GM21723 (cell line): Measurements from ENCODE around the gene EIF1AY.
"Not testable (repeated sequence)": the region's sequence is repeated elsewhere in the genome, so short reads cannot be mapped to it uniquely, and the experiment has no call there.

Experiments
- ATAC-seq: cut with Tn5 transposase; IDR thresholded peaks from one replicate; pipeline ENCODE4 v1.9.1; 2021; ENCODE audit warnings: mild to moderate bottlenecking, moderate library complexity; ENCODE audit not compliant: unreplicated experiment

Gene EIF1AY, protein sequence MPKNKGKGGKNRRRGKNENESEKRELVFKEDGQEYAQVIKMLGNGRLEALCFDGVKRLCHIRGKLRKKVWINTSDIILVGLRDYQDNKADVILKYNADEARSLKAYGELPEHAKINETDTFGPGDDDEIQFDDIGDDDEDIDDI

DNA sequence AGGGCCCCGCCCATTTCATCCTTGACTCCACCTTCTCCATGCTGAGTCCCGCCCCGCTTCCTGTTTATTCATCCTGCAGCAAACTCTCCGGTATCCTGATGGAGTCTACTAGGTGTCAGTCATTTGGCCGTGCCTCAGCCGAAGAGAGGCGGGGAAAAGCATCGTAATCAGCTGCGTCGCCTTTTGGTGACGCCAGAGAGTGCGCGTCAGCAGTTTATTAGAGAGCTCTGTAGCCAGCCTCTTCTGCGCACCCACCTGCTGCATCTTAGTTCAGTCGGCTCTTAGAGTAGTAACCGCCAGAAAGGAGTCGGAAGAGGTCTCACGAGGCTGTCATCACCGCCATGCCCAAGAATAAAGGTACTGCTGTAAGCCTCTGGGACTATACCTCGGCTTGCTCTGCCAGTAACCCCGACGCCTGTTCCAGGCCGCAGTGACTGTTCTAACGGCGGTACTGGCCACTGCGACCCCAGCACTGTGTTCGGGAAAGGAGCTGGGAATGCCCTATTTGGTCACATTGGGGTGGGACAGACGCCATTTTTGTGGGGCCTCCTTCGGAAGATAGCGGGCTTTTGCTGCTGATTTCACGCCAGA is at the start of gene EIF1AY:
Gene EIF1AY (plus strand): TSS at position 246 of the 591 bp plus-strand sequence. CDS start 96 bp downstream, at position 342.
- no peak for ATAC-seq

DNA sequence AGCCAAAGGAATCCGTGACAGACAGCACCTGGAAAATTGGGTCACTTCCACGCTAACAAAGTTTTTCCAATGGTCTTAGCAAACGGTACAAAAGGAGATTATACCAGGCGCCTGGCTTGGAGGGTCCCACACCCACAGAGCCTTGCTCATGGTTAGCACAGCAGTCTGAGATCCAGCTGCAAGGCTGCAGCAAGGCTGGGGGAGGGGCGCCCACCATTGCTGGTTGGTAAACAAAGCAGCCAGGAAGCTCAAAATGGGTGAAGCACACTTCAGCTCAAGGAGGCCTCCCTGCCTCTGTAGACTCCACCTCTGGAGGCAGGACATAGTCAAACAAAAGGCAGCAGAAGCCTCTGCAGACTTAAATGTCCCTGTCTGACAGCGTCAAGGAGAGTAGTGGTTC is 47.1 kb upstream of the EIF1AY start:
- ATAC-seq: no peak

DNA sequence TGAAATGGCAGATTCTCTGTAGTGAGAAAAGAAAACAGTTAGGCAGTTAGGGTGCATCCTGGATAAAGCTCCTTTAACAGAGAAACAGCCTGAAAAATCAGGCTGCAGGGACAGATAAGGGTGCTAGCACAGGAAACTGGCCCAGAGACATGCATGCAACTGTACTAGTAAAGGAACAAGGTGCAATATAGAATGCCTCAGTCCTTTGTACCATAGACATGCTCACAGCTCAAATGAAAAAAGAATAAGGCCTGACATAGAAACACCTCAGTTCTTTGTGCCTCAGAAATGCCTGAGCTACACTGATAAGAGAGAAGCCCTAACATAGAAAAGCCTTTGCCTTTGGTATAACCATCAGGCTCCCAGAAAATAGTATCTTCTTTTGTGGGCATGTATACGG is 37.4 kb upstream of the EIF1AY start:
- no peak for ATAC-seq

DNA sequence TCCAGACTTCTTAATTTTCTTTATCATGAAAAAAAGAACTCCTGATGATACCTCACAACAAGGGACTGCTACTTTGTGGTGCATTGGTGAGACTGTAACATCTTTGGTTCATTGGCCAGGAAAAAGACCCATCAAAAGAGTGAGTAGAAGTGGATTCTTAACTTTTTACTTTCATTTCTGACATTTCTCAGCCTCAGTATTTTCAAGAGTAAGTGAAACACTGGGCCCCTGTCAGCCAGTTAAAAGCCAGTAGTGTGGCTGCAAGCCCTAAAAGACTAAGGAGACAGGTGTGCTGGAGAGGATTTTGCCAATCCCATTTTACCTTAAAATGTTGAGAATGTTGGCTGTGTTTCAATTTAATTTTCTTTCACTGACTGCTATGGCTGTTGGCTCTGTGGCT is 36.6 kb upstream of the EIF1AY start:
- ATAC-seq: no peak

DNA sequence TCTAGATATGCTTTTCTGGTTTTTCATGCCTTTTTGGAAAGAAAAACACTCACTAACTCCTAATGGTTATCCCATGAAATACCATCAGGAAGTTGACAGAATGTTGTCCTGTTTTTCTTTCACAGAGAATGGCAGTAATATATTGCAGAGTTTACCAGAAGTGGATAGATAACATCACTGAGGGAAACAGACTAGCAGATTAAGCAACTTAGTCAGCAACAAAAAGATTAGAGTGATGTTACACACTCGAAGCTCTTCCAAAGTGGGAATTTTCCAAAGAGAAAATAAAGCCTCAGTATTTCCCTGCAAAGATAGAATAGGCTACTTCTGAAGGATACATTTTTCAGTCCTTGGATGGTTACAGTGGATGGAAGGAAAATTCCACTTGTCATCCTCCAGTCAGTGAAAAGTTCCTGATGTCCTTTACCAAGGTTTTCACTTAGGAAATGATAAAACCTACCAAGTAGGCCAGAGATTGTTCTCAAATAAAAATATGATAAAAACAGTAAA is 31.1 kb upstream of the EIF1AY start:
- ATAC-seq: no peak

DNA sequence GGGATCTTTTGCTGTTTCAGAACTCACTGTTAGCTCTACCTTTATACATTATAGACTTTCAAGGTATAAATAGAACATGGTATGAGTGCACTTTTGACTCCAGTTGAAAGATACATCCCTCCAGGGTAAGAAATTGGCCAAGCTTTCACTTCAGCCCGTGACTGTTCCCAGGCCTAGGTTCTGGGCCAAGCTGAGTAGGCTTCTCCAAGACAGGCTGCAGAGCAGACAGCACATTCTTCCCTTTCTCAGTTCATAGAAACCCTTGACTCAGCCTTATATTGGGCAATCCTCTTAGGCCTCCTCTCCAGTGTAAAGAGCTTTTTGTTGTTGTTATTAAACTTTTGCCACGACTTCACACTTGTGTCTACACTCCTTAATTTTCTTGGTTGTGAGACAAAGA is 29.5 kb upstream of the EIF1AY start:
- ATAC-seq: no peak

DNA sequence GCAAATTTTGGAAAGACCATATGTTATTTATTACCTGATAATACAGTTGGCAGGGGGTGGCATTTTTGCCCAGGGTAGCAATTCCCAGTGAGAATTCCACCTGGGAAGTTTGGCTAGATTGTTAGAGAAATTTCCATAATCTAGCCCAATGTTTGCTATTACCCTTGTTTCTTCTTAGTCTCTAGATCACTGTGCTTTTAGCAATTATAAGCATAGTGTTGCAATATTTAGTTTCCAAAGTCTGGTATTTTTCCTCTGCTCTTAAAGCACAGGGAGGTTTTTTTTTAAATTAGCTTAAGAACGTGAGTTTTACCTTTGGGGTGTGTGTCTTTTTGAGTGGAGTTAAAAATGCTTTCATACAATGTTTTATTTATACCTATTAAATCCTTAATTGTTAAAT is 26.3 kb upstream of the EIF1AY start:
- no peak for ATAC-seq

DNA sequence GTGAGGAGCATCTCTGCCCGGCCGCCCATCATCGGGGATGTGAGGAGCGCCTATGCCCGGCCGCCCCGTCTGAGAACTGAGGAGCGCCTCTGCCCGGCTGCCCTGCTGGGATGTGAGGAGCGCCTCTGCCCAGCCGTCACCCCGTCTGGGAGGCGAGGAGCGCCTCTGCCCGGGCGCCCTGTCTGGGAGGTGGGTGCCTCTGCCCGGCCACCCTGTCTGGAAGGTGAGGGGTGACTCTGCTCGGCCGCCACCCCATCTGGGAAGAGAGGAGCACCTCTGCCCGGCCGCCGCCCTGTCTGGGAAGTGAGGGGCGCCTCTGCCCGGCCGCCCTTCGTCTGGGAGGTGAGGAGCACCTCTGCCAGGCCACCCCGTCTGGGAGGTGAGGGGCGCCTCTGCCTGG is 23.7 kb upstream of the EIF1AY start:
- no peak for ATAC-seq

DNA sequence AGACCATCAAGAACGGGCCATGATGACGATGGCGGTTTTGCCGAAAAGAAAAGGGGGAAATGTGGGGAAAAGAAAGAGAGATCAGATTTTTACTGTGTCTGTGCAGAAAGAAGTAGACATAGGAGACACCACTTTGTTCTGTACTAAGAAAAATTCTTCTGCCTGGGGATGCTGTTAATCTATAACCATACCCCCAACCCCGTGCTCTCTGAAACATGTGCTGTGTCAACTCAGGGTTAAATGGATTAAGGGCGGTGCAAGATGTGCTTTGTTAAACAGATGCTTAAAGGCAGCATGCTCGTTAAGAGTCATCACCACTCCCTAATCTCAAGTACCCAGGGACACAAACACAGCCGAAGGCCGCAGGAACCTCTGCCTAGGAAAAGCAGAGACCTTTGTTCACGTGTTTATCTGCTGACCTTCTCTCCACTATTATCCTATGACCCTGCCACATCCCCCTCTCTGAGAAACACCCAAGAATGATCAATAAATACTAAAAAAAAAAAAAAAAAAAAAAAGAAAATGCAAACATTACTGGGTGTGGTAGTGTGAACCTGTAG is 22.7 kb upstream of the EIF1AY start:
- ATAC-seq: not testable (repeated sequence)

DNA sequence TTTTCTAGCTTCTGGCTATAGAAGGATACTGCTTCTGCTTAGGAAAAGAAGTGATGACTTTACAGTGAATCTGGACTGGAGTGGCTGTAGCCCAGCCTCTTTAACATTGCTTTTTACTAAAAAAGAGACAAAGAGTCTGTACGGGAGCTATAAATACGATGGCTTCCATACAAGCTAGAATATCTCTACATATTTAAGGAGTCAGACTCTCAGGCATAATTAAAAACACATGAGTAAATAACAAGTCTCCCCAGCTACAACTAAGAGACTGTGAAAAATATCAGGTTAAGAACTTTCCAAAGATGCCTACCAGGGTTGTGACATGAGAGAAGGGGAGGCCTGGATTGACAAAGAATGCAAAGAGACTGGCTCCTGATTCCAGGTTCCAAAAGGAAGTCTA is 19.8 kb upstream of the EIF1AY start:
- no peak for ATAC-seq

DNA sequence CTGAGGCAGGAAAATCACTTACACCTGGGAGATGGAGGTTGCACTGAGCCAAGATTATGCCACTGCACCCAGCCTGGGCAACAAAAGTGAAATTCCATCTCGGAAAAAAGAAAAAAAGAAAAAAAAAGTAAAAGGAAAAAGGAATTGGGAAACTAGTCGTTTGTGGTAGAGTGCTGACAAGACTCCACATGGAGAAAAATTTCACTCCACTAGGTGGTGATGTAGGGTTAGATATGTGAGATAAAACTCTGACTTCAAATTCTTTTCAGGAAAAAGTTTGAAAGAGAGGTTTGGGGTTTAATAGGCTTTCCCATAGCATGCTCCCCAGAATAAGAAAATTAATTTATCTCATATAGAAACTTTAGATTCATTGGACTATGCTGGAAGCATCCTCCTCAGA is 16.9 kb upstream of the EIF1AY start:
- no peak for ATAC-seq

DNA sequence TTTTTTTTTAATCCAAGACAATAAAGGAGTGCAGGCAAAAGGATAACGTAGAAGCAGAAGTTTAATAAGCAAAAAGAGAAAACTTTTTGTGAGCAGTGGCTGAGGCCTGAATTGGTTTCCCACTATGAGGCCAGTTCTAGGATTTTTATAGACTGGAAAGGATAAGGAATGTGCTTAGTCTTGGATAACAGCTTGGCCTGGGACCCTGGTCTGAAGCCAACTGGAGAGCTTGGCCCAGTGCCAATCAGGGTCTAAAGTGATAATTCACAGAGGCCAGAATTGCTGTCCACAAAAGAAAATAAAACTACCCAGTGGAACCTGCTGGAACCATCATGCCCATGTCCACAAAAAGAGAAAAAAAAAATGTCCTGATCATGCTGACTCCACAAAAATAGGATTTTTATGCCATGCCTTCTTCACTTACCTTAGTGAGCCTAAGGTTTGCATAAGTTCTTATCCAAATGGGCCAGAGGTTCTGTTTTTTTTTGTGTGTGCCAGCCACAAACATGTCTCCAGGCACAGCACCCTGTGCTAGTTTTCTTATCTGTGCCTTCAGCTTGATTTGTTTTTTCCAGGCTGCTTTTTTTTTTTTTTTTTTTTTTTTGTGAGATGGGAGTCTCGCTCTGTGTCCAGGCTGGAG is 15.6 kb upstream of the EIF1AY start:
- ATAC-seq: no peak

DNA sequence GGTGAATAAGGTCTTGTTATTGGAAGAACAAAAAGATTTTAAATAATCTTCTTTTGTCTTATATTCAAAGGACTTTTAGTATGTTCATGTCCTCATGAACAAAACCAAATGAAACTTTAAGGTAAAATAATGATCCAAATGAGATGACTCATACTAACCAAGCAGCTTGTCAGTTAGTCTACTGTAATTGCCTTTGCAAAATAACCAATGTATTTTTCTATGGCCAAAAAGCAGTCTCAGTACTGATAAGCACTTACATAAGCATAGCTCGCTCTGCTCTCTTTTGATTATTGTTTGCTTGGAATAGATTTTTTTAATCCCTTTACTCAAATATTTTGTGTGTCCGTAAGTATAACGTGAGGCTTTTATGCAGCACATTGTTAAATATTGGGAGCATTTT is 4.3 kb upstream of the EIF1AY start:
- ATAC-seq: no peak

DNA sequence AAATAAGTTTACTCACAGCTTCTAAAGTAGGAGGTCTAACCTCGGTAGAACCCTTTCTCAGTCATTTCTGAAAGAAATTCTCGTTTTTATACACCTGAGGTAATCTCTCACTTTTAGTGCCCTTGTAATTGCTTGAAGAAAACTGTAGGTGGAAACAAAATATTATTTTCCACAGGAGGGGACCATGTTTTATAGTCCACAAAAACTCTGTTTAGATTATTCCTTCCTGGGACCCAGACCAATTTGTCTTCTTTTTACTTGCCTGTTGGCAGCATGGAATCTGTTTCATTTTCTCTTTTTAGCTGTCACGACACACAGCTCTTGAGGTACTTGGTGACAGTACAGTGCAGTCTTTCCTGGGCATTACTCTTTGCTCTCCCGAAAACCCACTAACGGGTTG is 930 bp downstream of the EIF1AY start:
- ATAC-seq: no peak

DNA sequence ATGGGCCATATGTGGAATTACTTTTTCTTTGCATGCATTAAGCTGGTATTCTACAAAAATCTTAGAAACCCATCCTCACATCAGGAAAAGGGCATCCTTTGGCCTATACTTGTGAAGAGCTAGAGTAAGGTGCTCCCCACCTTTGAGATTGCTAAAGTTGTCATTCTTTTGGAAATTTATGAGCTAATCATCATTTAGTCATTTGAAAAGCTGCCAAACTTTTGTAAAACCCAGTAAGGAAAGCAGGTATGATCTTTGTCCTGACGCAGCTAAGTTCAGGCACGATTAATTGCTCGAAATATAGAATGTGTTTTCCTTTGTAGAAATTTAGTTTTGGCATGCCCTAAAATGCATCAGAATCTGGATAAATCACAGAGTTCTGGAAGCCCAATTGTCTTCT is 2.6 kb downstream of the EIF1AY start:
- no peak for ATAC-seq

DNA sequence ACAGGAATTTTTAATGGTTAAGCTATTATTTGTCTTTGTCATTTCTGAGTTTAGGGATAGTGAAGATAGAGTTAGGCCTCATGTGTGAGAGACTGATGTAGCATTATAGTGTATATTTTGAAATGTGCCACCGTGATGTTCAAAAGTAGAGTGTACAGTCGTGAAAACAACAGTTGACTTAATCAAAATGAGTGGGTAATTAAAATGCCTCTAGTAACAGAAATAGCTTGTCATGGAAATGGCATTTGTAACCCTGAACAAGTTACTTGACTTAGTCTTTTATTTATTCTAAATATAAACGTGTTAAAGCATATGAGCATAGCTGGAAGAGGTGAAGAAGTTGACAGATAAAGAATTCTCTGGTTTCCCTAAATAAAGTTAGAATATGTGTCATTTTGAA is 6.1 kb downstream of the EIF1AY start:
- no peak for ATAC-seq

DNA sequence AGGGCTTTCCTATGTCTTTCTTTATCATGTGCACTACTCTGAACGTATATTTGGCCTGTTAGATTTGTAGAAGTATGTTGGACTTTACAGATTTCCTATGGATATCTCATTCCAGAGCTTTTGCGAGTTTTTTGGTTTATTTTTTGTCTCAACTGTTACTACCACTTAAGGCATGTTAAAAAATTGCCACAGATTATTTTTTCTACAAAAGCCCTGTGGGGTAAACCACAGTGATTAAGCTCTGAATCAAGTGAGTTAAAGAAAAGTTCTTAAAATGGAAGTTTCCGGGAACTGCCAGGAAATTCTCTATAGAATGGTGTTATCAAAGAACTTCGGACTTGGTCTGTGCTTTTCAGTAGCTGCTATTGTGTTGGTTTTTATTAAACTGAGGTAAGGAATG is 10.6 kb downstream of the EIF1AY start:
- no peak for ATAC-seq
